Sigmoid colon (tissue), 4 donors: ENCODE data around the gene CPXM1.

ENCODE experiments used
- POLR2A ChIP-seq, 2 donors: fragments of 450-650 bp; IDR thresholded peaks; one replicate each; pipeline ENCODE4 v1.6.1; 2016; ENCODE audit warnings: antibody characterized with exemption in 2 of 2, mild to moderate bottlenecking in 2 of 2, moderate library complexity in 2 of 2
- POLR2AphosphoS5 ChIP-seq, 4 donors: sonication (generic); formaldehyde crosslinking; IDR thresholded peaks; one replicate each; pipeline ENCODE4 v1.6.1; 2017; ENCODE audit warnings: antibody characterized with exemption in 4 of 4
- TF ChIP-seq, protein P1 (sequence below), 4 experiments: fragments of 450-650 bp in 3 of 4; fragments of 200-600 bp in 1 of 4; IDR thresholded peaks; one replicate each; pipeline ENCODE4 v1.5.1; 2016 to 2019; ENCODE audit warnings: antibody characterized with exemption in 4 of 4, mild to moderate bottlenecking in 3 of 4, moderate library complexity in 2 of 4

DNA sequence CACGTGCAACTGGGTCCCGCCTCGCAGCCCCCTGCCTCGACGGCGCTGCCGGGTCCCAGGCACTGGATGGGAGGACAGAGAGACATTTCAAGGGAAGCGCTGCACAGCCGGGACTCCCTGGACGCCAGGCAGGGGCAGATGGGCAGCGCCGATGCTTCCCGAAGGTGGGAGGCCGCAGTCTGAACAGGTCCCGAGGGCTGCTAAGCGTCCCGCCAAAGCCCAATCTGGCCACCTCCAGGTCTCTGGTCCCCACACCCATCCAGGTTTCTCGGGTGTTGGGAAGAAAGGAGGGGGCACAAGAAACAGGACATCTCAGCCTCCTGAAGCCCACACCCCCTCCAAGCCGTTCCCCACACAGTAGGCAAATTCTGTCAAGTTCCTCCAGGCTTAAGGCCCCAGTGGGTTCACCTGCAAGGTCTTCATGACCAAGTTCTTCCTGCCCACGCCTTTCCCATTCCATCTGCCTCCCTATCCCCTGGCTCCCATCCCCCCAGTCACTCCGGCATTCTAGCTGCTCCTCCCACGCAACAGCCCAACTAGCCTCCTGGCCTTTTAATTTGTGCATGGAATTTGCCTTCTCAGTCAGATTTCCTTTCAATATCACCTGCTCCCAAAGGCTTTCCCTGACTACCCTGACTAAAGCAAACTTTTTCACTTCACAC, 5.4 kb upstream of the CPXM1 start:
- TF ChIP-seq, protein P1, sequence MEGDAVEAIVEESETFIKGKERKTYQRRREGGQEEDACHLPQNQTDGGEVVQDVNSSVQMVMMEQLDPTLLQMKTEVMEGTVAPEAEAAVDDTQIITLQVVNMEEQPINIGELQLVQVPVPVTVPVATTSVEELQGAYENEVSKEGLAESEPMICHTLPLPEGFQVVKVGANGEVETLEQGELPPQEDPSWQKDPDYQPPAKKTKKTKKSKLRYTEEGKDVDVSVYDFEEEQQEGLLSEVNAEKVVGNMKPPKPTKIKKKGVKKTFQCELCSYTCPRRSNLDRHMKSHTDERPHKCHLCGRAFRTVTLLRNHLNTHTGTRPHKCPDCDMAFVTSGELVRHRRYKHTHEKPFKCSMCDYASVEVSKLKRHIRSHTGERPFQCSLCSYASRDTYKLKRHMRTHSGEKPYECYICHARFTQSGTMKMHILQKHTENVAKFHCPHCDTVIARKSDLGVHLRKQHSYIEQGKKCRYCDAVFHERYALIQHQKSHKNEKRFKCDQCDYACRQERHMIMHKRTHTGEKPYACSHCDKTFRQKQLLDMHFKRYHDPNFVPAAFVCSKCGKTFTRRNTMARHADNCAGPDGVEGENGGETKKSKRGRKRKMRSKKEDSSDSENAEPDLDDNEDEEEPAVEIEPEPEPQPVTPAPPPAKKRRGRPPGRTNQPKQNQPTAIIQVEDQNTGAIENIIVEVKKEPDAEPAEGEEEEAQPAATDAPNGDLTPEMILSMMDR (IDR thresholded peaks at IDR 0.05), result no peak
- TF ChIP-seq POLR2AphosphoS5 (IDR thresholded peaks at IDR 0.05) (no peak), POLR2A (IDR thresholded peaks at IDR 0.05) (no peak)
